Gastrocnemius medialis (tissue), 4 donors: ENCODE results near the gene GHRHR. TPM values are rescaled to one million over a fixed set of nuclear protein-coding genes. Genes with fewer than 3 reads are reported as not detected.

Experiments used
- ATAC-seq, 2 donors: fragments of 150-250 bp; one replicate each; pipeline ENCODE4 v1.9.1; 2016
- DNase-seq, 2 donors: peaks; one replicate each; pipeline ENCODE4 v3.0.0-alpha.2; 2019
- H3K27ac ChIP-seq, 4 donors: fragments of 200-600 bp; sonication (generic); 1 replicate in 1 of 4; 2 replicates in 3 of 4; pipeline ENCODE4 v1.5.1; 2016 to 2018; ENCODE audit warnings: mild to moderate bottlenecking in 2 of 4, moderate library complexity in 1 of 4
- H3K27me3 ChIP-seq, 3 donors: fragments of 200-600 bp; sonication (generic) in 2 of 3; 1 replicate in 1 of 3; 2 replicates in 2 of 3; pipeline versions ENCODE4 v1.5.1 to v1.6.0; 2016 to 2019; ENCODE audit warnings: mild to moderate bottlenecking in 1 of 3, moderate library complexity in 1 of 3
- H3K36me3 ChIP-seq, 2 donors: fragments of 200-600 bp; sonication (generic) in 1 of 2; one replicate each; pipeline ENCODE4 v1.5.1; 2017 to 2018
- H3K4me1 ChIP-seq, 2 donors: fragments of 200-600 bp; sonication (generic) in 1 of 2; one replicate each; pipeline ENCODE4 v1.5.1; 2016 to 2017; ENCODE audit warnings: mild to moderate bottlenecking in 2 of 2
- H3K4me3 ChIP-seq, 4 donors: fragments of 200-600 bp; sonication (generic) in 3 of 4; 1 replicate in 1 of 4; 2 replicates in 3 of 4; pipeline ENCODE4 v1.5.1; 2016 to 2019; ENCODE audit warnings: mild to moderate bottlenecking in 2 of 4
- H3K9me3 ChIP-seq, 3 donors: fragments of 200-600 bp; sonication (generic) in 2 of 3; 1 replicate in 1 of 3; 2 replicates in 2 of 3; pipeline ENCODE4 v1.5.1; 2016 to 2019
- CTCF ChIP-seq, 5 experiments: fragments of 450-650 bp in 3 of 5; fragments of 200-600 bp in 2 of 5; sonication (generic) in 2 of 5; IDR thresholded peaks in 4 of 5; conservative IDR thresholded peaks in 1 of 5; 1 replicate in 4 of 5; 2 replicates in 1 of 5; pipeline ENCODE4 v1.5.1; 2016 to 2019; ENCODE audit warnings: antibody characterized with exemption in 5 of 5, mild to moderate bottlenecking in 3 of 5, moderate library complexity in 3 of 5
- POLR2A ChIP-seq, 2 donors: fragments of 450-650 bp; IDR thresholded peaks; one replicate each; pipeline ENCODE4 v1.6.1; 2017; ENCODE audit warnings: antibody characterized with exemption in 2 of 2, mild to moderate bottlenecking in 2 of 2, moderate library complexity in 2 of 2
- in situ Hi-C, 4 donors: fragments of 200-750 bp; cut with MboI; loops; one replicate each; pipeline versions ENCODE4 v1.15.0 to v1.8.0; 2017; ENCODE audit warnings: low sequenced_read_pairs in 4 of 4
- intact Hi-C: fragments of 100-400 bp; cut with DNase I; formaldehyde crosslinking; loops from one replicate; pipeline ENCODE4 v1.15.1; 2023; ENCODE audit warnings: low total_unique reads
- total RNA-seq, 4 donors: library from RNA; depleted of rRNA; stranded (reverse); fragments of >200 nt; gene quantifications; one replicate each; pipeline versions ENCODE4 v1.1.0 to v1.2.3, GENCODE V29; 2016

The GHRHR gene
- total RNA-seq, 4 donors from 2014 or later, result not detected

- in situ Hi-C loops (no loop called here), intact Hi-C loops (loop anchor here (10.0 kb wide), 1 partner anchor 125 kb away; no protein-coding TSS in a partner anchor)
- H3K9me3 ChIP-seq, result no peaks in the 10 kb centered on the region
- DNase-seq (no peak), ATAC-seq (no peak)
- no peak for TF ChIP-seq CTCF (IDR thresholded peaks at IDR 0.05 in 4 of 5, conservative IDR thresholded peaks at IDR 0.05 in 1 of 5)
- H3K4me3 ChIP-seq, result no peak overlapping the region
- H3K27me3 ChIP-seq, result no peaks in the 10 kb centered on the region
- H3K36me3 ChIP-seq, result no peaks in the 10 kb centered on the region
- peaks cover 9 to 18% of the 10 kb centered on the region in 2 donors for H3K4me1 ChIP-seq
- H3K27ac ChIP-seq, result no peak overlapping the region
Measured at GRCh38 chr7:30929686-30930085, 34.1 kb upstream of the GHRHR start.

GRCh38 chr7:30930621-30931020, 33.1 kb upstream of the GHRHR start:
- no peak for DNase-seq
- TF ChIP-seq CTCF (IDR thresholded peaks at IDR 0.05 in 4 of 5, conservative IDR thresholded peaks at IDR 0.05 in 1 of 5) (no peak), POLR2A (IDR thresholded peaks at IDR 0.05) (no peak)

GRCh38 chr7:30931161-30931928, 32.4 kb upstream of the GHRHR start:
- H3K4me3 ChIP-seq, result no peak overlapping the region
- no peaks in the 10 kb centered on the region for H3K36me3 ChIP-seq
- TF ChIP-seq CTCF (IDR thresholded peaks at IDR 0.05 in 4 of 5, conservative IDR thresholded peaks at IDR 0.05 in 1 of 5), result no peak
- TF ChIP-seq POLR2A (IDR thresholded peaks at IDR 0.05), result no peak
- intact Hi-C loops, result loop anchor here (10.0 kb wide), 1 partner anchor 127 kb away; no protein-coding TSS in a partner anchor
- in situ Hi-C loops, result no loop called here
- H3K27me3 ChIP-seq, result no peaks in the 10 kb centered on the region
- ATAC-seq, result peak; percentile 52 to 68
- no peaks in the 10 kb centered on the region for H3K9me3 ChIP-seq
- H3K27ac ChIP-seq, result peak overlapping the region in 2 of 4 donors; percentile 30 to 43
- no peak for DNase-seq
- peaks cover 13 to 18% of the 10 kb centered on the region in 2 donors for H3K4me1 ChIP-seq

More at GRCh38 chr7:30930621-30931020, 33.1 kb upstream of the GHRHR start:
- H3K4me1 ChIP-seq, result peaks cover 13 to 18% of the 10 kb centered on the region in 2 donors
- H3K27me3 ChIP-seq, result no peaks in the 10 kb centered on the region
- in situ Hi-C loops (no loop called here), intact Hi-C loops (loop anchor here (10.0 kb wide), 1 partner anchor 126 kb away; no protein-coding TSS in a partner anchor)
- no peaks in the 10 kb centered on the region for H3K9me3 ChIP-seq
- no peaks in the 10 kb centered on the region for H3K36me3 ChIP-seq
- no peak for ATAC-seq
- no peak overlapping the region for H3K4me3 ChIP-seq
- H3K27ac ChIP-seq, result peak overlapping the region in 1 of 4 donors; percentile 30

- Histone ChIP-seq H3K4me1 (peaks cover 13 to 18% of the 10 kb centered on the region in 2 donors), H3K27ac (no peak overlapping the region), H3K36me3 (no peaks in the 10 kb centered on the region), H3K9me3 (no peaks in the 10 kb centered on the region), H3K27me3 (no peaks in the 10 kb centered on the region), H3K4me3 (no peak overlapping the region)
- TF ChIP-seq CTCF (IDR thresholded peaks at IDR 0.05 in 4 of 5, conservative IDR thresholded peaks at IDR 0.05 in 1 of 5) (no peak), POLR2A (IDR thresholded peaks at IDR 0.05) (no peak)
- ATAC-seq, result no peak
- intact Hi-C loops, result loop anchor here (10.0 kb wide), 1 partner anchor 127 kb away; no protein-coding TSS in a partner anchor
- in situ Hi-C loops, result no loop called here
- no peak for DNase-seq
Measured at GRCh38 chr7:30931929-30932540, 31.7 kb upstream of the GHRHR start.
